Measurements from ENCODE around the gene CD55.
"Not testable (repeated sequence)": the region's sequence is repeated elsewhere in the genome, so short reads cannot be mapped to it uniquely, and the experiment has no call there.

CD55 gene

DNA sequence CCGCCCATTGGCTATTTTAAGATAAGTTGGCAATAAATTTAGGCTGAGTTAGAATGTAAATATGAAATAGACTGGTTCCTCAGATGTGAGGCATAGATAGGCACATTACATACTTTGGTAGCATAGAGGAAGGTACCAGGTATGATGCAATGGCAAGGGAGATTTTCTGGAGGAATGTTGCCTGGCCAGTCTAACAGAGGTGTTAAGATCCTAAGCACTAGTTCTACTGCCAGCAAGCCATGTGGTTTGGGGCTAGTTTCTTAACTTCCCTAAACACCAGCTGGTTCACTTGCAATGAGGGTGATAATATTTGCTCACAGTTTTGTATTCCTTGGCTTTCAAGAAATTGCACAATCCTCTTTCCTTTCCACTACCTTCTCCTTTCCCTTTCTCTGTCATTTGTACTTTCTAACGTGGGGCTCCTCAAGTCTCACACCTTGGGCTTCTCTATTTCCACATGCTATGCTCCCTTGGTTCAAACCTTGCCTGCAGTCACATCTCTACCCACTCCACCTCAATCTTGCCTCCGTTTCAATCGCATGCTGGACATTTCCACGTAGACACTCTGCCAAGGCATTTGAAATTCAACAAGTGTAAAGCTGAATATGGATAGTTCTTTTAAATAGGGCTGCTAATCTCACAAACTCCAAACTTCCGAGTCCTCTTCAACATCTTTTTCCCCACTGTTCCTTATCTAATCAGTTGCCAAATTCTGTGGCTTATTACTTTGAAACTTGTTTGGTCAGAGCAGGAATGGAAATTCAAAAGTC is 4.7 kb upstream of the CD55 start:
- no peaks in the 10 kb centered on the region for H3K9me3 Mint-ChIP-seq
- H3K36me3 Mint-ChIP-seq: peaks cover 12% of the 10 kb centered on the region
- no peak for ATAC-seq
- DNase-seq (ENCODE audit: low spot score in 2 of 2): no peak
- no peak overlapping the region for H3K27ac Mint-ChIP-seq
- H3K4me1 Mint-ChIP-seq: peaks cover 7% of the 10 kb centered on the region
- no peak overlapping the region for H3K4me3 Mint-ChIP-seq

DNA sequence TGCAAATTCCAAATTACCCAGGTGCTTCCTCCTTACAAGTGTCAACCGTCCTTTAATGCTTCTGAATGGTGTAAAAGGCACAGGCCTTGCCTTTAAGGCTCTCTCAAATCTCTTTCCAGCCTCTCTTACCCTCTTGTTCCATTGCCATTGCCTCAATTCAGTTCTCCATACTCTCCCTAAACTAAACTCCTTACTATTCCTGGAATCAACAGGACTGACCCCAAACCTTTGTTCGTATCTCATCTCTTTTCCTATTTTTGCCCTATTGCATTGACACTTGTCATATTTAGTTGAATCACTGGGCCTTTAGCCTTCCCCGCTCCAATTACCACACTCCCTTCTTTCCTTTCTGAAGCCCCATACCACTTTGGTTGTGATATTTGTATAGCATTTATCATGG is 3.9 kb upstream of the CD55 start:
- H3K27ac Mint-ChIP-seq: no peak overlapping the region
- peaks cover 12% of the 10 kb centered on the region for H3K36me3 Mint-ChIP-seq
- peaks cover 7% of the 10 kb centered on the region for H3K4me1 Mint-ChIP-seq
- H3K9me3 Mint-ChIP-seq: no peaks in the 10 kb centered on the region
- no peak overlapping the region for H3K4me3 Mint-ChIP-seq
- ATAC-seq (no peak), DNase-seq (ENCODE audit: low spot score in 2 of 2) (no peak)

DNA sequence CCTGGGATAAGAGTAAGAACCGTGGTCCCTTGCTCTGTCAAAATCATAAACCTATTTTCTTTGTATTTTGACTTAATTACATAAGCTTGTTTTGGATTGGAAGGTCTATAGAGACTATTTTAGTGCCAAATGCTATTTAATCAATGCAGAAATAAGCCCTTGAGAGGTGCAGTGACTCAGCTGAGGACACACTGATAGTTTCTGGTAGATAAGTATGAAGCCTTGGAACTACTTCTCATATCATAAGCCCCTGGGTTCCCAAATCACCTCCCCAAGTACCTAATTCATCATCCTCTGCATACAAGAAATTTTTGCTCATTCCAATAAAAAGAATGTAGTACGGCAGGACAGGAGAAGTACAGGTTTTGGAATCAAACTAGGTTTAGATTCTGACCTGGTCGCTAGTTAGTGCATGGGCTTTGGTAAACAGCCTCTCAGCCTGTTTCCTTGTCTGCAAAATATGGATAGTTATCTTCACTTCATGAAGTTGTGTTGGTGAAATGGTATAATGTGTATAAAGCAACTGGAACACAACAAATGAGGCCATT is 3.3 kb upstream of the CD55 start:
- ATAC-seq: no peak
- no peaks in the 10 kb centered on the region for H3K9me3 Mint-ChIP-seq
- H3K4me1 Mint-ChIP-seq: peaks cover 8% of the 10 kb centered on the region
- H3K36me3 Mint-ChIP-seq: peaks cover 12% of the 10 kb centered on the region
- H3K27ac Mint-ChIP-seq: no peak overlapping the region
- DNase-seq (ENCODE audit: low spot score in 2 of 2): no peak
- H3K4me3 Mint-ChIP-seq: no peak overlapping the region

DNA sequence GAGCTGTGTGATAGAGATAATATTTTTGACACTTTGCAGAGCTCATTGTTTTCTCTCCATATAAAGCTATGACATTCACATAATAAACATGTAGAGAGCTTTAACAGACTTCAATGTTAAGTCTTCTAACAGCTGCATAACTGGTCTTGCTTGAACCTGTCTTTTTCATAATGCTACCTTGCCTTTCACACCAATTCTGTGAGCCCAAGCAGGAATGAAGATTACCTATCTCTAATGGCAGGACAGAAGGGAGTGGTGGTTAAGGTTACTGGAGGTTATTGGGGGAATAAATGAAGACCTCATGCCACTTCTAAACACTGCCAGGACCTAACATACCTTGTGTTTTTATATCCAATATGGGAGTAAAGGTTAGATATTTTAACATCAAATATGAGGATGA is 2.3 kb upstream of the CD55 start:
- ATAC-seq (no peak), DNase-seq (ENCODE audit: low spot score in 2 of 2) (no peak)
- Mint-ChIP-seq H3K4me3 (no peak overlapping the region), H3K36me3 (peaks cover 22% of the 10 kb centered on the region), H3K9me3 (no peaks in the 10 kb centered on the region), H3K27ac (no peak overlapping the region), H3K4me1 (peaks cover 18% of the 10 kb centered on the region)

DNA sequence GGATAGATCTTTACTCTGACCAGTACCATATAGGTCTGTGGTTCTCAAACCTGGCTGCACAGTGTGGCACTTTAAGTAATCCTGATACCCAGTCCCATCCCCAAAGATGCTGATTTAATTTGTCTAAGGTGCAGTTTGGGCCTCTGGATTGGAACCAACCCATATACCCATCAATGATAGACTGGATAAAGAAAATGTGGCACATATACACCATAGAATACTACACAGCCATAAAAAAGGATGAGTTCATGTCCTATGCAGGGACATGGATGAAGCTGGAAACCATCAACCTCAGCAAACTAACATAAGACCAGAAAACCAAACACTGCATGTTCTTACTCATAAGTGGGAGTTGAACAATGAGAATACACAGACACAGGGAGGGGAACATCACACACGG is 1.4 kb upstream of the CD55 start:
- H3K27ac Mint-ChIP-seq; DNase-seq (ENCODE audit: low spot score in 2 of 2): not testable (repeated sequence)

DNA sequence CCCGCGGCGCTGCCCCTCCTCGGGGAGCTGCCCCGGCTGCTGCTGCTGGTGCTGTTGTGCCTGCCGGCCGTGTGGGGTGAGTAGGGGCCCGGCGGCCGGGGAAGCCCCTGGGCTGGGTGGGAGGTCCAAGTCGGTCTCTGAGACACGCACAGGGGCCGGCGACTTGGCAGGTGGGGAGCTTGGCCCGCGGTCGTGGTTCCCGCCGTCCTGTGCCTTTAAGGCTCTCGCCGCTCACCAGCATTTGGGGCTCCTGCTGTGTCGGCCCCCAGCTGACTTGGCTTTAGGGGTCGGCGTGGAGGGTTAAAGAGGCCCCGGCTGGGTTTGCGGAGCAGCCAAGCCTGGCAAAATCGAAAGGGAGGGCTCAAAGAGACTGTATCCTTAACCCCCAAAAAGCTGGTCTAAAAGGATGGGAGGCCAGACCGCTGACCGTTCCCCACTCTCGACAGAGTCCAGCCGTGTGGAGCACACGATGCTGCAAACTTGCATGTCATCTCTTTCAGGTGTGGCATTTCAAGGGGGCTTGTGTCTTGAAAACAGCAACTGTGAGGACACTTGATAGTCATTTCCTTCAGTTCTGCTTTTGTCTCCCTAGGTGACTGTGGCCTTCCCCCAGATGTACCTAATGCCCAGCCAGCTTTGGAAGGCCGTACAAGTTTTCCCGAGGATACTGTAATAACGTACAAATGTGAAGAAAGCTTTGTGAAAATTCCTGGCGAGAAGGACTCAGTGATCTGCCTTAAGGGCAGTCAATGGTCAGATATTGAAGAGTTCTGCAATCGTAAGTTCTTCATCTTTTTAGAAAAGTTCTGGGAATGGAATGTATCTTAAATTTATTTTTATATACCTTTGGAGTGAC is 540 bp downstream of the CD55 start:
- H3K36me3 Mint-ChIP-seq: peaks cover 50% of the 10 kb centered on the region
- H3K9me3 Mint-ChIP-seq: no peaks in the 10 kb centered on the region
- peaks cover 25% of the 10 kb centered on the region for H3K4me1 Mint-ChIP-seq
- H3K27ac Mint-ChIP-seq: peak overlapping the region; percentile 100
- ATAC-seq (no peak), DNase-seq (ENCODE audit: low spot score in 2 of 2) (no peak)
- H3K4me3 Mint-ChIP-seq: peak overlapping the region; percentile 97

More for the DNA sequence above, 1.4 kb upstream of the CD55 start:
- Mint-ChIP-seq H3K4me3 (peak overlapping the region; percentile 97), H3K36me3 (peaks cover 31% of the 10 kb centered on the region), H3K4me1 (peaks cover 20% of the 10 kb centered on the region)
- H3K9me3 Mint-ChIP-seq, ATAC-seq: not testable (repeated sequence)

DNA sequence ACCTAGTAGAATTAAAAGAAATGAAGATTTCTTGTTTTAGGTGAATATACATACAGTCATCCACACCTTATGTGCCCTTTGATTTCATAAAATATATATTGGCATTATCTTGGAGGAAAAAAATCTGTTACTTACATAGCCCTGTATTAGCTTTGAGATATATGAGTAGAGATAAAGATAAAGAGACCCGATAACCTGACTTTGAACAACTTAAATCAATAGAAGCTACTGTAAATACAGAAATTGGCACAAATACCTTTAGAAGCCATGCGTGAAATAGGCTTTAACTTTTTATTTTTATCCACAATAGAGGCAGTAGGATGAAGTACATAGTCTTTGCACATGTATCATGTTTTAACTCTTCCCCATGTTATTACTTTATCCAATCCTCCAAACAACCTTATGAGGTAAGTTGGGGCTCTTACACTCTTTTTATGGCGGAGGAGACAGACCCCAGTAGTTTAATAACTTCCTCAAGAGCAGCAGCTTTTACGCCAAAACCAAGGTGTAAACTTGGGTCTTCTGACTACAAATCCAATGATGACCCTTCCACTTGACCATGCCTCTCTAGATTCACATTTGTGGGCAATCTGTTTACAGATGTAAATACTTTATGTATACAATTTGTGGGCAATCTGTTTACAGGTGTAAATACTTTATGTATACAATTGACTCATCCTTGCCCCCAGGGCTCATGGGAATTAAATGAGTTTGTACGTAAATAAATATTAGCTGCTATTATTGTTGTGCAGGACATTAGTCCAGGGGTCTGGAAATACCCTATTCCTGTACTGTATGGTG is 2.1 kb downstream of the CD55 start:
- Mint-ChIP-seq H3K27ac (no peak overlapping the region), H3K4me3 (peak overlapping the region; percentile 97), H3K4me1 (peaks cover 34% of the 10 kb centered on the region), H3K36me3 (peaks cover 66% of the 10 kb centered on the region), H3K9me3 (no peaks in the 10 kb centered on the region)
- ATAC-seq (no peak), DNase-seq (ENCODE audit: low spot score in 2 of 2) (no peak)

DNA sequence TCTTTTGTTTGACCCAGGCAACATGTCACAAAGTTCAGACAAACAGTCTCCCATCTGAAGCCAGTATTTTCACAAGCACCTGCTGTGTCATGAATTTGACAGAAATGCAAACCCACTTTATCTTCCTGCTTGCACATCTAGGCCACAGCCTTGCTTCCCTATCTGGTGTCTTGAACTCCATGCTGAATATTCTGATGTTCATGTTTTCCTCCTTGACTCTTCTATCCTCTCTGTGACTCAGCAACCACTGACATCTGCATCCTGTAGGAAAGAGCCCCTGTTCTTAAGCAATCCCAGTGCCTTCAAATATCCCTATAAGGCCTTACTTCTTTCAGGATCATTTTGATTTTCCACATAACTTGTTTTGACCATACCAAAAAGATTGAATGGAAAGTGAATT is 6.5 kb downstream of the CD55 start:
- Mint-ChIP-seq H3K4me3 (no peak overlapping the region), H3K9me3 (peaks cover under 1% of the 10 kb centered on the region), H3K27ac (peak overlapping the region; percentile 36), H3K36me3 (peaks cover 94% of the 10 kb centered on the region), H3K4me1 (peaks cover 40% of the 10 kb centered on the region)
- DNase-seq (ENCODE audit: low spot score in 2 of 2) (no peak), ATAC-seq (no peak)

DNA sequence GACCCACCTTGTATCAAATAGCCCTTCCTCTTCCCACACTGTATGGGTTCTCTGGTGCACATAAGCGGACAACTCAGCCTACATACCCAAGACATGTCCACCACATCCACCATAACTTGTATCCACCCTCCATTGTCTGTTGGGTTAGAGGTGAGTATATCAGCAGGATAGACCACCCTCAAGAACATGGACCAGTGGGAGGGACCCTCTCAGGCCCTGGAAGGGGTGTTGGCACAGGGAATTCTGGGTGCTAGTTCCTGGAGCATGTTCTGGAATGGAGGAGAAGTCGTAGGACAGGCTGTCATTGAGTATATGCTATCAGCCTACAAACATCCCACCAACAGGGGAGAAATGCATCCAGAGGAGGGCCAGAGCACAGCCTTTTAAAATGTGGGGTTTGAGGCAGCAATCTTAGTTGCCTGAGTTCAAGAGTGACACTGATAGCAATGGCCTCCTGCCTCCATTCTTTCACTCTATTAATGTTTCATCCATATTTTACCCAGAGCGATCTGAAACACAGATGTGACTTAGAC is 7.5 kb downstream of the CD55 start:
- DNase-seq (ENCODE audit: low spot score in 2 of 2) (no peak), ATAC-seq (no peak)
- Mint-ChIP-seq H3K36me3 (peaks cover 97% of the 10 kb centered on the region), H3K4me1 (peaks cover 40% of the 10 kb centered on the region), H3K9me3 (peaks cover 9% of the 10 kb centered on the region), H3K4me3 (no peak overlapping the region), H3K27ac (no peak overlapping the region)

DNA sequence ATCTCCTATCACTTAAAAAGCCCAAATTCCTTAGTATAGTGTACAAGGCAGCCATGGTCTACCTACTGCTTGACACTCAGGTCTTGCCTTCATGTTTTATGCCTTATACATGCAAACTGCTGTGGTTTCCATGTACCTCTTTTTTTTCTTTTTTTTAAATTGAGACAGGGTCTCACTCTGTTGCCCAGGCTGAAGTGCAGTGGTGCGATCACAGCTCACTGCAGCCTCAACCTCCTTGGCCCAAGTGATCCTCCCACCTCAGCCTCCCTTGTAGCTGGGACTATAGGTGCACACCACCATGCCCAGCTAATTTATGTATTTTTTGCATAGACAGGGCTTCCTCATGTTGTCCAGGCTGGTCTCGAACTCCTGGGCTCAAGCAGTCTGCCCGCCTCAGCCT is 8.0 kb downstream of the CD55 start:
- ATAC-seq (no peak), DNase-seq (ENCODE audit: low spot score in 2 of 2) (no peak)
- Mint-ChIP-seq H3K4me1 (peaks cover 41% of the 10 kb centered on the region), H3K36me3 (peaks cover 97% of the 10 kb centered on the region), H3K27ac (no peak overlapping the region), H3K4me3 (no peak overlapping the region), H3K9me3 (peaks cover 12% of the 10 kb centered on the region)

DNA sequence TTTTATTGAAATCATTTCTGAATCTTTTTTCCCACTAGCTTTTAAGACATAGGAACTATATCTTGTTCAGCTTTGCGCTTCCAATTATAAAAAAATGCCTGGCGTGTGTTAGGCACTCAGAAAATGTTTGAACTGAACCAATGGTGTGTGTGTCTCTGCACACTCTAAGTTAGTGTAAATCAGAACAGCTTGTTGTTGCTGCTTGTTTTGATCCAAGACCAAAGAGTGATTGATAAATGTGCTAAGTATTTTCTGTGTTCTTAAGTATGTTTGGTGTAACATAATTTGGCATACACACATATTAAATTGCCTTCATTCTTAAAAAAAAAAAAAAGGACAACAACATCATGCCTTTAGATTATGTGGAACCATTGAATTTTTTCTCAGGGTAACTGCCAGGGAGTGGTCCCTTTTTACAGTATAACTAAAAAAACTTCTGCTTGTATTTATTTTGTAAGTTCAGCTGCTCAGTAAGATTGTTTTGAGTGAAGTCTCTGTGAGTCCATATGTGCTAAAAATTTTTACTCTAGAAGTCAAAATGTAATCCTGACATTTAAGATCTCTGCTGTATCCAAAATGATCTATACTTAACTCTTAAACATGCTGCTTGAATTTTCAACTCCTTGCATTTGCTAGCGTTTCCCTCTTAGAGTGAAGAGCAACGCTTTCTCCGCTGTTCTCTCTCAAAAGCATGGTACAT is 8.7 kb downstream of the CD55 start:
- H3K4me3 Mint-ChIP-seq: no peak overlapping the region
- H3K4me1 Mint-ChIP-seq: peaks cover 48% of the 10 kb centered on the region
- ATAC-seq (no peak), DNase-seq (ENCODE audit: low spot score in 2 of 2) (no peak)
- H3K36me3 Mint-ChIP-seq: peaks cover 92% of the 10 kb centered on the region
- H3K9me3 Mint-ChIP-seq: peaks cover 14% of the 10 kb centered on the region
- no peak overlapping the region for H3K27ac Mint-ChIP-seq

DNA sequence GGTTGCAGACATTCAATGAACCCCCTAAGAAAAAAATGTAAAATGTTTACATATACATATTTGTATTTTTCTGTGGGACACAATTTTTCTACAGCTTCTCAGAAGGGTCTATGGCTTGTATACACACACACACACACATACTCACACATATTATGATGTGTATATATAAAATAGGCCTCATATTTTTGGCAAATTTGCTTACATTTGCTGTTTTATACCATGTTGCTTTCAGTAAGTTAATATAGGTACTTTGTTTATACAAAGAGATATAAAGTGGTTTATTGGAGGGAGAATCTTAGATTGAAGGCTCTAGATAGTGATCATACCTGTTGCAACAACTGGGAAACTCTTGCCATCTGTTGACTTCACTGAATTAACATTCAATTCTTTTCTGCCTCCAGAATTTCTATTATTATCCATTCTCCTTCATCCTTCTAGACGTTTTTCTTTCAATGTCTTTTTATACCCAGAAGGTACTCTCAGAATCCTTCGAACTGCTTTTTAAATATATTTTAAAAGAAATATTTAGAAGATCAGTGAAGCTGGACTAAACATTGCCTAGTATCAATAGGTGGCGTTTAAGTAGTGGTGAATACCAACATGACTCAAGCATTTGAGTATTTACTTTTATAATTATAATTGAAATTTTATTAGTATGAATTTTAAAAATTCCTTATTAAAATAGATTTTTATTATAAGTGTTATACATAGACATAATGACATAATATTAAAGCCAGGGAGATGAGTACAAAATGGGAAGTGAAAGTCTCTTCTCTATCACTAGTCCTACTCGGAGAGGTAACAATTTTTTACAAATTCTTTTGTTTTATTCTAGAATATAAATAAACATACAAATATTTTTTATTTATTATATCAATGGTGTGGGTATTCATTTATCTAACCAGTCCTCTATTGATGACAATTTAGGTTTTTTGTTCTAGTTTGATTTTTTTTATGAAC is 10.2 kb downstream of the CD55 start:
- Mint-ChIP-seq H3K4me3 (no peak overlapping the region), H3K9me3 (peaks cover 14% of the 10 kb centered on the region), H3K27ac (no peak overlapping the region), H3K4me1 (peaks cover 60% of the 10 kb centered on the region), H3K36me3 (peaks cover 86% of the 10 kb centered on the region)
- DNase-seq (ENCODE audit: low spot score in 2 of 2) (no peak), ATAC-seq (no peak)

DNA sequence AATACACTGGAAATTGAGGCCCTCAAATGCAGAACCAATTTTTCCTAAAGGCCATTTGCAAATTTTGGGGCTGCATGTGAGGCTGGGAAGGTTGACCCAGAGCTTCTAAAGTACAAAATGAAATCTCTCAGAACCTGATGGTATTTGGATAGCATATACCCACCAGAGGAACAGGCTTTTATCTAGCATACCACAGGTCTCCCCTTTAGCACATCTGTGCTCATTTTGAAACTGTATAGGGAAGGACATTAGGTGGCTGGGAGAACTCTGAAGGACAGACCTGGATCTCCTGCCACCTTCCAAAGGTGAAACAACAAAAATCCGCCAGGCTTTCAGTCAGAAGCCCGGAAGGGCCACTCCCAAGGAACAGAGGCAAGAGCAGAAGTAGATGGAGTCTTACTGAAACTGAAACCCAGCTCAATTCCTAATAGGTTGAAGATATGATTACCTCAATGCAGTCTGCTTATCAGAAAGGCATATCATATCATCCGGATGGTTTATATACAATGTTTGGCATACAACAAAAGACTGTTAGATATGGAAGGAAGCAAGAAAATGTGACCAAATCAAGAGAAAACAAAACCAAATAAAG is 11.6 kb downstream of the CD55 start:
- DNase-seq (ENCODE audit: low spot score in 2 of 2) (no peak), ATAC-seq (no peak)
- no peak overlapping the region for H3K4me3 Mint-ChIP-seq
- peaks cover 64% of the 10 kb centered on the region for H3K4me1 Mint-ChIP-seq
- H3K27ac Mint-ChIP-seq: no peak overlapping the region
- H3K9me3 Mint-ChIP-seq: peaks cover 14% of the 10 kb centered on the region
- H3K36me3 Mint-ChIP-seq: peaks cover 86% of the 10 kb centered on the region
